HFF-Myc (cell line): ENCODE data around the gene ST6GAL1.

Source experiments
- DNase-seq: peaks from one replicate; pipeline ENCODE4 v3.0.0-alpha.2; 2011; ENCODE audit warnings: low read depth; ENCODE audit errors: extremely low read depth
- H3K4me3 ChIP-seq: replicated peaks from 2 replicates; pipeline ENCODE4 v1.5.1; 2011; ENCODE audit warnings: low read depth, mild to moderate bottlenecking, control low read depth, low read length
- CTCF ChIP-seq: IDR thresholded peaks from 2 replicates; pipeline ENCODE4 v1.5.1; 2012; ENCODE audit warnings: mild to moderate bottlenecking, low read depth, low read length, control low read depth; ENCODE audit errors: missing control alignments

Gene ST6GAL1

GRCh38 chr3:187104342-187104741, 174.0 kb downstream of the ST6GAL1 start:
- no peak overlapping the region for H3K4me3 ChIP-seq
- DNase-seq, result no peak
- TF ChIP-seq CTCF, result no peak

GRCh38 chr3:187104933-187105332, 174.6 kb downstream of the ST6GAL1 start:
- no peak overlapping the region for H3K4me3 ChIP-seq
- no peak for DNase-seq
- TF ChIP-seq CTCF, result no peak

GRCh38 chr3:187105700-187106099, 175.4 kb downstream of the ST6GAL1 start:
- H3K4me3 ChIP-seq, result no peak overlapping the region
- DNase-seq, result no peak
- TF ChIP-seq CTCF, result no peak

- DNase-seq, result no peak
- H3K4me3 ChIP-seq, result no peak overlapping the region
- no peak for TF ChIP-seq CTCF
Measured at GRCh38 chr3:187107989-187108388, 177.7 kb downstream of the ST6GAL1 start.

- no peak overlapping the region for H3K4me3 ChIP-seq
- no peak for DNase-seq
- TF ChIP-seq CTCF, result no peak
Measured at GRCh38 chr3:187110156-187110555, 179.8 kb downstream of the ST6GAL1 start.

GRCh38 chr3:187112934-187113793, 182.8 kb downstream of the ST6GAL1 start:
- H3K4me3 ChIP-seq, result no peak overlapping the region
- no peak for DNase-seq
- peak; percentile 33 for TF ChIP-seq CTCF

- no peak for TF ChIP-seq CTCF
- no peak overlapping the region for H3K4me3 ChIP-seq
Measured at GRCh38 chr3:187114511-187114910, 184.2 kb downstream of the ST6GAL1 start.

More at GRCh38 chr3:187114511-187114910, 184.2 kb downstream of the ST6GAL1 start:
- DNase-seq, result no peak
